ENCODE measurements around the gene DDX56.
"Not testable (repeated sequence)": the region's sequence is repeated elsewhere in the genome, so short reads cannot be mapped to it uniquely, and the experiment has no call there.

Gene DDX56, protein sequence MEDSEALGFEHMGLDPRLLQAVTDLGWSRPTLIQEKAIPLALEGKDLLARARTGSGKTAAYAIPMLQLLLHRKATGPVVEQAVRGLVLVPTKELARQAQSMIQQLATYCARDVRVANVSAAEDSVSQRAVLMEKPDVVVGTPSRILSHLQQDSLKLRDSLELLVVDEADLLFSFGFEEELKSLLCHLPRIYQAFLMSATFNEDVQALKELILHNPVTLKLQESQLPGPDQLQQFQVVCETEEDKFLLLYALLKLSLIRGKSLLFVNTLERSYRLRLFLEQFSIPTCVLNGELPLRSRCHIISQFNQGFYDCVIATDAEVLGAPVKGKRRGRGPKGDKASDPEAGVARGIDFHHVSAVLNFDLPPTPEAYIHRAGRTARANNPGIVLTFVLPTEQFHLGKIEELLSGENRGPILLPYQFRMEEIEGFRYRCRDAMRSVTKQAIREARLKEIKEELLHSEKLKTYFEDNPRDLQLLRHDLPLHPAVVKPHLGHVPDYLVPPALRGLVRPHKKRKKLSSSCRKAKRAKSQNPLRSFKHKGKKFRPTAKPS

DNA sequence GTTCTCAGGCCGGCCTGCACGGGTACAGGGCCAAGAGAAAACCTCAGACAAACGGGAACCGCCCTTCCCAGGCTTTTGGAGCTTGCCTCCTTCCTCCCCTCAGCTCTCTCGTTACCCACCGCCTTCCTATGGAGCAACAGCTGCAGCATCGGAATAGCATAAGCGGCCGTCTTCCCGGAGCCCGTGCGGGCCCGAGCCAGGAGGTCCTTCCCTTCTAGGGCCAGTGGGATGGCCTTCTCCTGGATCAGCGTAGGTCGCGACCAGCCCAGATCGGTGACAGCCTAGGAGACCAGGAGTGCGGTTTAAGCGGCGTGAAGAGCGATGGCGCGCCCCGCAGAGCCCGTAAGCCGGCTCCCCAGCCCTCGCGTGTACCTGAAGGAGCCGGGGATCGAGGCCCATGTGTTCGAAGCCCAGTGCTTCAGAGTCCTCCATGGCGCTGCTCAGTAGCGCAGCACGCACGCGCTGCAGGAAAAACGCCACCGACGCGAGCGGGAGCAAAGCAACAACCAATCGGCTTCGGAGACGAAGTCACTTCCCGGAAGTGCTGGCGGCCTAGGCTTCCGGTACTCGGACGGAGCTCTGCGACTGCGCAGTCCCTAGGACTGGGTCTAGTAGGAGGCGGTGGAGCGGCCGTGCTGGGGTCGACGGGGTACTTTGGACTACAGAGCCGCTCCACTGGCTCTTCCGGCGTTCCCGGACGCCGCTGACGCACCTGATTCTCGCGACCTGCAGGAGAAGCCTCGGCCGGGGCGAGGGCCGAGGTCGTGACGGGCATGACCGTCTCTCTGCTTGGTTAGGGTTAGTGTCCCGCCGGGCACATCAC lies at the start of gene DDX56:
Gene DDX56, minus strand, starts transcription at position 445 of the 823 bp plus-strand sequence. Its CDS starts 13 bp downstream, at position 432.
- peak; percentile 76 to 87 (median 83) for DNase-seq

DNA sequence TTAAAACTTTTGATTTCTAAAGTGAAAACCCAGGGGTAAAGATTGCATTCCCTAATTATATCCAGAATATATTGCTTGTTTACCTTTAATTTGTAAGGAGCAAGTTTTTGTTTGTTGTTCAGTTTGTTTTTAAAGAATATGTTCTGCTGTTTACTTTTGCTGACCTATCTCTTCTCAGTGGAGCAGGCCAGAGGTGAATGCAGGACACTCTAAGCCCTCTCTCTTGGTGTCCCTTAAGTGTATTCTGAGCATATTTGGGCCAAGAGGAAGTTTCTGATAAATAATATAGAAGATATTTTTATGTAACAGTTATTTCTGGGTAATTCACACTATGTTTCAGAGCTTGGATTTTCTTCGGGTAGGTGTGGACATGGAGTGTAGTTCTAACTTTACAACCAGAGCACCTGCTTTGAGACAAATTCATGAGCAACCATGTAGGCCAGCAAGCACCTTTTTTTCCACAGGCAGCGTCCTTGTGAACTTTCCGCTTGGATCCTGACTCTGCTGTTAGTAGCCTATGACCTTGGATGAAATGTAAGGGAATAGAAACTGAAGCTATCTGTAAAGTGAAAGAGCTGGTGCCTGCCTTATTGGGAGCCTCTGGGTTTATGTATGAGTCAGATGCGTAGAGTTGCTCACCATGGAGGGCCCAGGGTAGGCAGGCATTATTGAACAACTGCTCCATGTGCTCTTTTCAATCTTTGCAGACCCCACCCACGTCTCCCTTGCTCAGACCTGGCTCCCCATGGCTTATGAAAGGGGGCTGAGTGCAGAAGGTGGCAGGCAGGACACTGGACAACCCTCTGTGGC lies 48.8 kb upstream of the DDX56 start:
- no peak for DNase-seq

DNA sequence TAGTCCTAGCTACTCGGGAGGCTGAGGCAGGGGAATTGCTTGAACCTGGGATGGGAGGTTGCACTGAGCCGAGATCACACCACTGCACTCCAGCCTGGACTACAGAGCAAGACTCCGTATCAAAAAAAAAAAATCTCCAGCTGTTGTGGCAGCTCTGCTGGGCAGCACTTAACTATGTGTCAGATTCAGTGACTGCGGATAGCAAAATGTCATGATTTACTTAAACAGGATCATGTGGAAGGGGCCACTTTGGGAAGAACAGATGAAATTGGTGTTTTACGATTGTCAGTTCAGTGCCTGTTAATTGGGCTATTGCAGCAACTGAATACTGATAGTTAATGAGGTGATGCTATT lies 48.0 kb upstream of the DDX56 start:
- DNase-seq = no peak

DNA sequence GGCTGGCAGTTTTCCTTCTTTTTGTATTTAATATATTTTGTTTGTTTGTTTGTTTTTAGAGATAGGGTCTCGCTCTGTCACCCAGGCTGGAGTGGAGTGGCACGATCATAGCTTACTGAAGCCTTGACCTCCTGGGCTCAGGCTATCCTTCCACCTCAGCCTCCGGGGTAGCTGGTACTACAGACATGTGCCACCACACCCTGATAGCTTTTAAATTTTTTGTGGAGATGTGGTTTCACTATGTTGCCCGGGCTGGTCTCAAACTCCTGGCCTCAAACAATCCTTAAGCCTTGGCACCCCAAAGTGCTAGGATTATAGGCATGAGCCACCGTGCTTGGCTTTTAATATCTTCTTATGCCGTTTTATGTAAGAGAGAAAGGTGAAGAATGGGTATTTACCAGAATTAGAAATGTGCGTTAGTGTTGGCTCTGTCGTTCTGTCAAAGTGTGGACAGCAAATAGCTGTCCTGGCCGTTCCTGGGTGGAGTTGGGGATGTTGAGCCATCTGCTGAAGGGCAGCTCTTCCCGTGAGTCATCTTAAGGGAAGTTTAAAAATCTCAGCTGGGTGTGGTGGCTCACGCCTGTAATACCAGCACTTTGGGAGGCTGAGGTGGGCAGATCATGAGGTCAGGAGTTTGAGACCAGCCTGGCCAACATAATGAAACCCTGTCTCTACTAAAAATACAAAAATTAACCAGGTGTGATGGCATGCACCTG lies 47.5 kb upstream of the DDX56 start:
- no peak for DNase-seq

DNA sequence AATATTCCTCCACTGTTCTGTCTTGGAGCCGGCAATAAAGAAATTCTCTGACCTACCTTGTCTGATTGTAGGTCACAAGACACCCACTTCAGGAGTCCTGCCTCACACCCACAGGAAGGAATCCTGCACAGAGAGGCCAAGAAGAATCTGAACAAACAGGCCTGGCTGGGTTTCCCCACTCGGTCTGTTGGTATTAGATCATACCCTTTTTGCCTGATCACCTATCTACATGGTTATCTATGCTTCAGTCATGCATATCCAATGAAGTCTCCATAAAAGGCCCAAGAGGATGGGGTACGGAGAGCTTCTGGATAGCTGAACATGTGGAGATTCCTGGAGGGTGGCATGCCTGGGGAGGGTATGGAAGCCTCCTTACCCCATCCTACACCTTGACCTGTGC lies 45.0 kb upstream of the DDX56 start:
- DNase-seq = no peak

DNA sequence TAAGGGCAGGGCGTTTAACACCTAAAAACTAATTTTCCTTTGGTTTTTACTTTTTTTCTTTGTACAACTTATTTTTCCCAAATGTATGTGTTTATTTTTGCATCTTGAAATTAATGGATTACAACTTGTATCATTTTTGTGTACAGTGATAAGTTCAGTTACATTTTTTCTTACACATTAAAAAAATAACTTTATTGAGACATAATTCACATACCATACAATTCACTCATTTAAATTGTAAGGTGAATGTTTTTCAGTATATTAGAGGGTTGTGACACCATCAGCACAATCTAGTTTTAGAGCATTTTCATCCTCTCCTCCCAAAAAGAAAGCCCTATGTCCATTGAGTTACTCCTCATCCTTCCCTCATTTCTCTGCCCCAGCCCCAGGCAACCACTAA lies 44.3 kb upstream of the DDX56 start:
- DNase-seq = no peak

DNA sequence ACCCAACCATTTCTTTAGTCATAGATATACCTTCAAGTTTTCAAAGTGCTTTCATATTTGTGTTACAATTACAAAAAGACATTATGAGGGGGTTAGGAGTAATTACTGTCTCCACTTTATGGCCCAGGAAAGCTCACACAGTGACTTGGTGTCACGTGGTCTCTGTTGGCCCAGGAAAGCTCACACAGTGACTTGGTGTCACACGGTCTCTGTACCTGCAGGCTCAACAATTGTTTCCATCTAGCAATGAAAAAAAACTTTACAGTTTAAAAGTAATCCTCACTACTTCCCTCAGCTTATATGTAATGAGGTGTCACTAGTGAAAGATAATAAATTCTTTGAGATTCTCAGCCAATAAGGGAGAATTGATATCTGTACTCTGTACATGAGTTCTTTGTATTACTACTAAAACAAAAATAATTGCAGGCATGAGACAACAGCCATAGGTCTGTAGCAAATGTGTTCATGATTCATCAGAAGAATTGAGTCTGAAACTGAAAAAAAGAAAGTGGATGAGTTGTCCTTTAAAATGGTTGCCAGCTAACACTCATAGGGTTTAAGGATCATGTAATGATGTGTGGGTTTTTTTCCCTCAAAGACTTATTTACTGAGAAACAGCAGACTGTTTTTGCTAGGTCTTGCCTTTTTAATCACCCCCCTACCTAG lies 43.6 kb upstream of the DDX56 start:
- DNase-seq = no peak

DNA sequence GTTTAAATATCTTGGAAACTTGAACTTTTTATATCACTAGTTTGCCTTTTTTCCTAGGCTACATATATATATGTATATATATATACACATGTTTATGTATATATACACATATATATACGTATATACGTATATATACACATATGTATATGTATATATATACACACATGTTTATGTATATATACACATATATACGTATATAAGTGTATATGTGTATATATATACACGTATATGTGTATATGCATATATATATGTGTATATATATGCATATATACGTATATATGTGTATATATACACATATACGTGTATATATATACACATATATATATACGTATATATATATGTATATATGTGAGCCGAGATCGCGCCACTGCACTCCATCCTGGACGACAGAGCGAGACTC lies 42.8 kb upstream of the DDX56 start:
- DNase-seq = no peak

DNA sequence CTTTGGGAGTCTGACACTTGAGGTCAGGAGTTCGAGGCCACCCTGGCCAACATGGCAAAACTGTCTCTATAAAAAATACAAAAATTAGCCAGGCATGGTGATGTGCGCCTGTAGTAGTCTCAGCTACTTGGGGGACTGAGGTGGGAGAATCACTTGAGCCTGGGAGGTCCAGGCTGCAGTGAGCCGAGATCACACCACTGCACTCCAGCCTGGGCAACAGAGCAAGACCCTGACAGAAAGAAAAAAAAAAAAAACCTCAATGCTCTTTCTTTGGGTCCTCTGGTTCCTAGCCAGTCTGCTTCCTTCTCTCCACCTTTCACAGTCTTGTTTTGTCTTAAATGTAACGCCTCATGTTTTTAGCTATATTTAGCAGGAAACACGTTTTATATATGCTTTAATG lies 42.1 kb upstream of the DDX56 start:
- no peak for DNase-seq

DNA sequence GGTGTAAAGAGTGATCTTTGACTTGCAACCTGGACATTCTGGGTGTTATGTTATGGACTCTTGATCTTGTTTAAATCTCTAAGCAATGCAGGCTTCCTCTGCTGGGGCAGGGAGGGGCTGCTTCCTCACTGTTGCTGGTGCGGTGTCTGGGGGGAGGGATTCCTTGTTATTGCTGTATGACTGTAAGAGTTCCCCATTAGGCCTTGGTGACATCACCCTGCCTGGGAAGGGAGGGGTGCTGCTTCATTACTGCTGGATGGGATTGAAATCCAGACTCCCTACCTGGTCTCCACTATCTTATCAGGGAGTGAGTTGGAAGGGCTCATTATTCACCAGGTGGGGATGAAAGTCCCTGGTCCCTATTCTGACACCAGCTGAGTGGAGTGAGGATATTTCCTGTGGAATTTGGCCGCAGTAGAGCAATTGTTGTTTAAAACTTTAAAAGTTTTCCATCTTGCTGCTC lies 41.5 kb upstream of the DDX56 start:
- DNase-seq = no peak

DNA sequence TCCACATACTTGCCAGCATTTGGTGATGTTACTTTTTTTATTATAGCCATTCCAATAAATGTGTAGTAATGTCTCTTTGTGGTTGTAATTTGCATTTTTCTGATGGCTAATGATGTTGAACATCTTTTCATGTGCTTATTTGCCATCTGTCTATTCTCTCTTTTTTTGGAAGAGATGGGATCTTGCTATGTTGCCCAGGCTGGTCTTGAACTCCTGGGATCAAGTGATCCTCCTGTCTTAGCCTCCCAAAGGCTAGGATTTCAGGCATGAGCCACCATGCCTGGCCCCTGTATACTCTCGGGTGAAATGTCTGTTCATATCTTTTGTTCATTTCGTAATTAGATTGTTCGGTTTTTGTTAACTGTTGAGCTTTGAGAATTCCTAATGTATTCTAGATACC lies 36.1 kb upstream of the DDX56 start:
- DNase-seq = no peak

DNA sequence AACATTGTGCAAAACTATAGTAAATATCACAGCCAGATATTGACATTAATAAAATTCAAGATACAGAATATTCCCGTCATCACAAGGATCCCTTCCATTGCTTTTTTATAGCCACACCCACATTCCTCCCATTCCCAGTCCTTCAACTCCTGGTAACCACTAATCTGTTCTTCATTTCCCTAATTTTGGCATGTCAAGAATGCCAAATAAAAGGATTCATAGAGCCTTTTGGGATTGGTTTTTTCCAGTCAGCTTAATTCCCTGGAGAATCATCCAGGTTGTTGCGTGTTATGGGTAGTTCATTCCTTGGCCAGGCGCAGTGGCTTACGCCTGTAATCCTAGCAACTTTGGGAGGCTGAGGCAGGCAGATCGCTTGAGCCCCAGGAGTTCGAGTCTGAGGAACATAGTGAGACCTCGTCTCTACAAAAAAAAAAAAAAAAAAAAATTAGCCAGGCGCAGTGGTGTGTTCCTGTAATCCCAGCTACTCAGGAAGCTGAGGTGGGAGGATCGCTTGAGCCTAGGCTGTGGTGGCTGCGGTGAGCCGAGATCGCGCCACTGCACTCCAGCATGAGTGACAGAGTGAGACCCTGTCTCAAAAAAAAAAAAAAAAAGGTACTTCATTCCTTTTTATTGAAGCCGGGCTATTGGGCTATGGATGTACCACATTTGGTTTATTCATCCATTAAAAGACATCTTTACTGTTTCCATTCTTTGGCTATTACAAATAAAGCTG lies 35.4 kb upstream of the DDX56 start:
- DNase-seq = no peak

DNA sequence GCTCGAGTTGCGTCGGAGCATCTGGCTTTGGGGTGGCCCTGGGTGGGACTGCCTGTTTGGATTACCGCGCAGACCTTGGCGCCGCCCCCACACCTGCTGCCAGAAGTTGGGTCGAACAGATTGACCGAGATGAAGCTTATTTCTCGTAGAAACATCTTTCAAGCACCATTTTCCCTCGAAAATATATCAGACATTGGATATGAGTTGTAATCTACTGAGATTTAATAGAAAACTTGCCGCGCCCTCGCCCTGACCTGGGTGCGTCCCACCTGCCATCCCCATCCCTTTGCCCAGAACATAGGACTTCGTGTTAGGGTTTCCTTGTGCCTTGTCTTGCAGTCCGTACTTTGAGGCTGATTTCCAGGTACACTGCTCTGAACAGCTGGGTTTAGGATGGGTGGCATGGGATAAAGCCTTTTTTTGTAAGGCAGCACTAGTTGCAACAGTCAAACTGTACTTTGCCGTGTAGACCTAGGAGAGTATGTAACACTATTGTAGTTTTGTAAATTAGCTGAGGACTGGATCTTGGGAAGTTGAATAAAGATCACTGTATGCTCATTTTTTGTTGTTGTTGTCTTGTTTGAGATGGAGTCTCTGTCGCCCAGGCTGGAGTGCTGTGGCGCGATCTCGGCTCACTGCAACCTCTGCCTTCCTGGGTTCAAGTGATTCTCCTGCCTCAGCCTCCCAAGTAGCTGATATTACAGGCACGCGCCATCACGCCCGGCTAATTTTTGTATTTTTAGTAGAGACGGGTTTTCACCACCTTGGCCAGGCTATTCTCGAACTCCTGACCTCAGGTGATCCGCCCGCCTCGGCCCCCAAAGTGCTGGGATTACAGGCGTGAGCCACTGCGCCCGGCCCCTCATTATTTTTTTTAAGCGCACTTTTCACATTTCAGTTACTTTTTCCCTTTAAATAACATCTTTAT lies 33.7 kb upstream of the DDX56 start:
- DNase-seq = no peak

DNA sequence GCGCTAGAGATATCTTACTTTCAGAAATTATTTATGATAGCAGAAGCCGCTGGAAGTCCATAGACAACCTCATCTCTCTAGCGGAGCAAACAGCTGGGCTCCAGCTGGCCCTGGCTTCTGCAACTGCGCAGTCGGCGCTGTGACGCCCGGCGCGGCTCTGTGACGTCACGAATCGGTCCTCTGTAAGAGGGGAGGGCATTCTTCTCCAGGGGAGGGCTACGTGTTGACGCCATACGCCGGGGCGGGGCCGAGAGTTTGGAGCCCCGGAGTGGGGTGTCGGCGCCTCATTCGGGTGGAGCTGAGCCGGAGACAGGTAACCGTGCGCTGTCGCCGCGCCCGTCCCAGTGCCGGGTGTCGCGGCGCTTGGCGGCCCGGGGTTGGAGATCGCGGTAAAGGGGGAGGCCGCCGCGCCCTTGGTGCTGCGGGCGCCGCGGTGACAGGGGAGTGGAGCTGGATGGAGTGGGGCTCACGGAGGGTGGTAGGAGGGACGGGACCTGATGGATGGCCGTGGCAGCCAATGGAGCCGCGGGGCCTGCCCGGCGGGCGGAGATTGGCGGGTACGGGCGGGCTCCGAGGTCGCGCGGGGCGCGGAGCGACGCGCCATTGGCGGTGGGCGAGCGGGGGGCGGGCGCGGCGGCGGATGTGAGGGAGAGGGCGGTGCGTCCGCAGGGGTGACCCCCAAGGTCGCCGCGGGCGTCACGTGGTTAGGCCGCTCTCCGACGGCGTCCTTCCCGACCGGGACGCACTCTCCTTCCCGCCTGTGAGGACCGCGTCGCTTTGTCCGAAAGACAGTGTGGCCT lies 32.8 kb upstream of the DDX56 start, which contains the start of gene OGDH:
Gene OGDH, plus strand, starts transcription at position 287 of the 800 bp plus-strand sequence. CDS start 17,717 bp downstream, outside the sequence.
- peak; percentile 98 to 99 (median 98) for DNase-seq

DNA sequence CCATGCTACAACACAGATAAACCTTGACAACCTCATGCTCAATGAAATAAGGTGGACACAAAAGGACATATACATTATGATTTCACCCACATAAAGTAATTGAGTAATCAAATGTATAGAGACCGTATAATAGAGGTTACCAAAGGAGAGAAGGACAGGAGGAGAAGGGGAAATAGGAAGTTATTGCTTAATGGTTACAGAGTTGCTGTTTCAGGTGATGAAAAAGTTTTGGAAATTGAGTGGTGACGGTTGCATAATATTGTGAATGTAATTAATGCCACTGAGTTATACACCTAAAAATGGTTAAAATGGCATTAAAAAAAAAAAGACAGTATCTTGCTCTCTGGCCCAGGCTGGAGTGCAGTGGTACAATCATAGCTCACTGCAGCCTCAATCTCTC lies 31.2 kb upstream of the DDX56 start:
- no peak for DNase-seq

DNA sequence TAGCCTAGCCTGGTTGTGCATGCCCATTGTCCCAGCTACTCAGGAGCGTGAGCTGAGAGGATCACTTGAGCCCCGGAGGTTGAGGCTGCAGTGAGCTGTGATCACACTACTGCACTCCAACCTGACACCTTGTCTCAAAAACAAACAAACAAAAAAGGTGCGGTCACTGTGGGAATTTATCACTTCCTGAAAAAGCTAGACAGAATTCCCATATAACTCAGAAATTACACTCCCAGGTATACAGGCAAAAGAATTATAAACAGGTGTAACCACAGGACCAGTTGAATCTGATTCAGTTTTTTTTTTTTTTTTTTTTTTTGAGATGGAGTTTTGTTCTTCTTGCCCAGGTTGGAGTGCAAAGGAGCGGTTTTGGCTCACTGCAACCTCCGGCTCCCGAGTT lies 29.5 kb upstream of the DDX56 start:
- DNase-seq = no peak

DNA sequence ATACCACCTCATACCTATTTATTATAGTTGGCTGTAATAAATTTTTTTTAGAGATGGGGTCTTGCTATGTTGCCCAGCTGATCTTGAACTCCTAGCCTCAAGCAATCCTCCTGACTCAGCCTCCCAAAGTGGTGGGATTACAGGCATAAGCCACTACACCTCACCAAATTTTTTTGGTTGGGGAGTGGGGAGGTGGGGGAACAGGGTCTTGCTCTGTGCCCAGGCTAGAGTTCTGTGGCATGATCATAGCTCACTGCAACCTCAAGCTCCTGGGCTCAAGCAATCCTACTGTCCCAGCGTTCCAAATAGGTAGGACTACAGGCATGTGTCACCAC lies 28.8 kb upstream of the DDX56 start:
- no peak for DNase-seq

DNA sequence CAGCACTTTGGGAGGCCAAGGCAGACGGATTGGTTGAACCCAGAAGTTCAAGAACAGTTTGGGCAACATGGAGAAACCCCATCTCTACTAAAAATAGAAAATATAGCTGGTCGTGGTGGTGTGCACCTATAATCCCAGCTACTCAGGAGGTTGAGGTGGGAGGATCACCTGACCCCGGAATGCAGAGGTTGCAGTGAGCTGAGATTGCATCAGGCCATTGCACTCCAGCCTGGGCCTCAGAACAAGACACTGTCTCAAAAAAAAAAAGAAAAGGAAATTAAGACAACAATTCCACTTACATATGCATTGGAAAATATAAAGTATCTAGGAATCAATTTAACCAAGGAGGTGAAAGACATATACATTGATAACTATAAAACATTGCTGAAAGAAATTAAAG lies 25.5 kb upstream of the DDX56 start:
- DNase-seq = no peak

DNA sequence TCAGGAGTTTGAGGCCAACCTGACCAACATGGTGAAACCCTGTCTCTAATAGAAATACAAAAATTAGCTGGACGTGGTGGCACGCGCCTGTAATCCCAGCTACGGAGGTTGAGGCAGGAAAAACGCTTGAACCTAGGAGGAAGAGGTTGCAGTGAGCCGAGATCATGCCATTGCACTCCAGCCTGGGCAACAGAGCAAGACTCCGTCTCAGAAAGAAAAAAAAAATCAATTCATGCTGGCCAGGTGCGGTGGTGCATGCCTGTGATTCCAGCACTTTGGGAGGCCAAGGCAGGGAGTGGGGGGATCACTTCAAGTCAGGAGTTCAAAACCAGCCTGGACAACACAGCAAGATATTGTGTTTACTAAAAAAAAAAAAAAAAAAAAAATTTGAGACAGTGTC lies 23.5 kb upstream of the DDX56 start:
- DNase-seq = not testable (repeated sequence)

Data from activated naive CD4-positive, alpha-beta T cell (primary cell).